ENCODE data around the gene MAN2B1.
"Not testable (repeated sequence)": the region's sequence is repeated elsewhere in the genome, so short reads cannot be mapped to it uniquely, and the experiment has no call there.

MAN2B1 gene

DNA sequence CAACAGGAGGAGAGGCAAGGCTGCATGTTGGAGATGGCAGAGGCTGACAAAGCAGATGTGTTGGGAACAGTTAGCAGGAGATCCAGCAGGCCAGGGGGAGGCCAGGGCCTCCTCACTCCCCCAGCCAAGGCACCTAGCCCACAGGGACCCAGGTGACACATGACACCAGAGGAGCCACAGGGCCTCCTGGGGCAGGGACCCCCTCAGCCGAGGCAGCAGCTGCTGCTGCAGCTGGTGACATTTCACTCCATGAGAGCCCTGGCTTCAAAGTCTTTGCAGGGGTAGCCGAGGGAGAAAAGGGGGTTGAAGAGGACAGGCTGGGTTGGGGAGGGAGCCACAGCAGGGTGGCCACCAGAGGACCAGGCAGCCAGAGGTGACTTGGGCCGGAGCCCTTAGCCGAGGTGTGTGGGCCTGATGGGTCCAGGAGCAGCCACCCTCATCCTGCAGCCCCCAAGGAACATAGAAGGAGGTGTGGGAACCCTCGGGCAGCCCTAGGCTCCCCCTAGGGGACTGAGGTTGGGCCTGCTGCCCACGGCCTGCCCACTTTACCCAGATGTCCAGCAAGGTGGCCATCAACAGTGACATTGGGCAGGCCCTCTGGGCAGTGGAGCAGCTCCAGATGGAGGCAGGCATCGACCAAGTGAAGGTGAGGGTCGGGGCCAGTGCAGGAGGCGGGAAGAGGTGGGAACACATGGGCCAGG lies 21.1 kb upstream of the MAN2B1 start, which contains the start of gene GNG14:
Gene GNG14, plus strand, starts transcription at position 503 of the 701 bp plus-strand sequence. Its CDS starts 51 bp downstream, at position 554.
- no peak within 1 kb of the TSS for H3K4me3 ChIP-seq (ENCODE audit: low read depth, low read length)
- TF ChIP-seq, protein P1, sequence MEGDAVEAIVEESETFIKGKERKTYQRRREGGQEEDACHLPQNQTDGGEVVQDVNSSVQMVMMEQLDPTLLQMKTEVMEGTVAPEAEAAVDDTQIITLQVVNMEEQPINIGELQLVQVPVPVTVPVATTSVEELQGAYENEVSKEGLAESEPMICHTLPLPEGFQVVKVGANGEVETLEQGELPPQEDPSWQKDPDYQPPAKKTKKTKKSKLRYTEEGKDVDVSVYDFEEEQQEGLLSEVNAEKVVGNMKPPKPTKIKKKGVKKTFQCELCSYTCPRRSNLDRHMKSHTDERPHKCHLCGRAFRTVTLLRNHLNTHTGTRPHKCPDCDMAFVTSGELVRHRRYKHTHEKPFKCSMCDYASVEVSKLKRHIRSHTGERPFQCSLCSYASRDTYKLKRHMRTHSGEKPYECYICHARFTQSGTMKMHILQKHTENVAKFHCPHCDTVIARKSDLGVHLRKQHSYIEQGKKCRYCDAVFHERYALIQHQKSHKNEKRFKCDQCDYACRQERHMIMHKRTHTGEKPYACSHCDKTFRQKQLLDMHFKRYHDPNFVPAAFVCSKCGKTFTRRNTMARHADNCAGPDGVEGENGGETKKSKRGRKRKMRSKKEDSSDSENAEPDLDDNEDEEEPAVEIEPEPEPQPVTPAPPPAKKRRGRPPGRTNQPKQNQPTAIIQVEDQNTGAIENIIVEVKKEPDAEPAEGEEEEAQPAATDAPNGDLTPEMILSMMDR (IDR thresholded peaks at IDR 0.05; ENCODE audit: borderline replicate concordance, insufficient read depth, low read depth, low read length): no peak

DNA sequence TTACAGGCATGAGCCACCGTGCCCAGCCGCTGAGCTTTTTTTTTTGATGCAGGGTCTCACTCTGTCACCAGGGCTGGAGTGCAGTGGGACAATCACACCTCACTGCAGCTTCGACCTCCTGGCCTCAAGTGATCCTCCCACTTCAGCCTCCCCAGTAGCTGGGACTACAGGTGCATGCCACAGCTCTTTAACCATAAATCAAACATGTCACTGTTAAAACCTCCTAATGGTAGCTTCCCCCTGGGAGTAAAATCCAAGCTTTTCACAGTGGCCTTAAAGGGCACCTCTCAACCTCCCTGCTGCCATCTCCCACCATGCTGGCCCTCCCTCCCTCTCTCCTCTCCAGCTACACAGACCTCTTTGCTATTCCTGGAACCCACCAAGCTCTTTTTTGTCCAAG lies 19.3 kb upstream of the MAN2B1 start:
- TF ChIP-seq, protein P1 (IDR thresholded peaks at IDR 0.05; ENCODE audit: borderline replicate concordance, insufficient read depth, low read depth, low read length): no peak
- H3K4me3 ChIP-seq (ENCODE audit: low read depth, low read length): no peak overlapping the region

DNA sequence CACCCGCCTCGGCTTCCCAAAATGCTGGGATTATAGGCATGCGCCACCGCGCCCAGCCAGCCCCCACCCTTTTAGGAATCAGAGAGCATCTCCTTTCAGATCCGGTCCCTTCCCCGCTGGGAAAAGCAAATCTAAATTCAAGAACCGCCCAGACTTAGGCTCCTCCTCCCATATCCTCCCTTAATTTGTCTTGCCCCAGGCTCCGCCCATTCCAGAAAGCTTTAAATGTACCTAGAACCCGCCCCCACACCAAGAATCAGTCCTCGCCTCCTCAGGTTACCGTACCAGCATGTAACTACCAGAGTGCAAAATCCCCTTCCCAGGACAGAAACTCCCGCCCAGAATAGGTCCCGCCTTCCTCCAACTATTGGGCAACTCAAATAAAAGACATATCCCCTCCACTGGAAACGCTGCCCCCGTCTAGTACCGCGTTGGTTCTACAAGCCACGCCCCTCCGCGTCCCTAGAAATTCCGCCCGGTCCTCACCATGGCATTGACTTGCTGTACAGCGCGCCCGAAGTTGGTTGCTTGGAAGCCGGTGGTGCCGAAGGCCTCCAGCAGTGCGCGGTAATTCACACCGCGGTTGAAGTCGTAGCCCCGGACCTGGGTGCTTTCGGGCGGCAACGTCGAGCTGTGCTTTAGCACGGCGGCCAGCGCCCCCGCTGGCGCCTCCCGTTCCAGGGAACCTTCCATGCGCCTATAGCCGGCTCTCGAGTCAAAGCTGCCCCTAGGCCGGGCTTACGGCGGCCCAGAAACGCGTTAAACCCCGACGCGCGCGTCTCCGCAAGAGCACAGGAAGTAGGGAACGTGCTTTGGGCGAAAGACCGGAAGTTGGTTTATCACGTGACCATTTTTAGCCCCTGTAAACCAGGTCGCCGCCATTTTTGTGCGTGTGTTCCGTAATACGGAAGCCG lies 14.8 kb upstream of the MAN2B1 start, which contains the start of gene DHPS:
Gene DHPS, minus strand, starts transcription at position 807 of the 914 bp plus-strand sequence. Its CDS starts 114 bp downstream, at position 693.
- H3K4me3 ChIP-seq (ENCODE audit: low read depth, low read length): peak within 1 kb of the TSS; percentile 97
- TF ChIP-seq, protein P1 (IDR thresholded peaks at IDR 0.05; ENCODE audit: borderline replicate concordance, insufficient read depth, low read depth, low read length): no peak

DNA sequence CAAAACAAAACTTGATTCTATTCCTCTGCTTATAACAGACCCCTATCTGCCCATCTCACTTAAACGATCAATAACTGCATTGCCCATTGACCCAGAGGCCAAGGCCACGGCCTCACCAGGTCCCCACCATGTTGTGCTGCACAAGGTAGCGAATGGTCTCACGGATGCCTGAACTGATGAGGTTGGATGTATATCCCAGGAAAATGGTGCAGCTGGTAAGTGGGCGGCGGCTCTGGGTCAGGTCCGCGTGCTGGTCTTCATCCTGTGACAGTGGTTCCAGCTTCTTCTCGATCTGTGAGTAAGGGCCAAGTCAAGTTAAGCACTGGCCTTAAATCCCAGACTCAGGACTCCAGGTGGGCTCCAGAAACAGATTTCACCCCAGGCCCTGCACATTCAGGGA lies 13.5 kb upstream of the MAN2B1 start:
- no peak overlapping the region for H3K4me3 ChIP-seq (ENCODE audit: low read depth, low read length)
- TF ChIP-seq, protein P1 (IDR thresholded peaks at IDR 0.05; ENCODE audit: borderline replicate concordance, insufficient read depth, low read depth, low read length): no peak

DNA sequence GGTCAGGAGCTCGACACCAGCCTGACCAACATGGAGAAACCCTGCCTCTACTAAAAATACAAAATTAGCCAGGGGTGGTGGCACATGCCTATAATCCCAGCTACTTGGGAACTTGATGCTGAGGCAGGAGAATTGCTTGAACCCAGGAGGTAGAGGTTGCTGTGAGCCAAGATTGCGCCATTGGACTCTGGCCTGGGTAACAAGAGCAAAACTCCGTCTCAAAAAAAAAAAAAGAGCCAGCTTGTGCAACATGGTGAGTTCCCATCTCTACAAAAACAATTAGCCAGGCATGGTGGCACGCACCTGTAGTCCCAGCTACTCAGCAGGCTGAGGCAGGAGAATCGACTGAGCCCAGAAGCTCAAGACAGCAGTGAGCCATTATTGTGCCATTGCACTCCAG lies 11.5 kb upstream of the MAN2B1 start:
- H3K4me3 ChIP-seq (ENCODE audit: low read depth, low read length): not testable (repeated sequence)

DNA sequence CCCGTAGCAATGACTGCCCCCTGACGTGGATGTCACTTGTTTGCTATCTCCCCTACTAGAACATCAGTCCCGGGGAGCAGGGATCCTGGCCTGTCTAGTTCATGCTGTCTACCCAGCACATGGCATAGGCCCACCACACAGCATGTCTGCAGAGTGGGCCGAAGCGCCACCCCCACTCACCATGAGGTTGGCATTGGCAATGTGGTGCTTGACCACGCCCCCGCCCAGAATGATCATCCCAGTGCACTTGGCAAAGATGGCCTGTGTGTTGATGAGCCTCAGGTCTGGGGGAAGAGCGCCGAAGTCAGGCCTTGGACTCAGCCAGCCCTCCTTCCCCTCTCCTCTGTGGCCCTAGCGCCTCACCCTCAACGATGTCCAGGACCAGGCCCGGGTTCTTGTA lies 10.4 kb upstream of the MAN2B1 start:
- no peak overlapping the region for H3K4me3 ChIP-seq (ENCODE audit: low read depth, low read length)
- TF ChIP-seq, protein P1 (IDR thresholded peaks at IDR 0.05; ENCODE audit: borderline replicate concordance, insufficient read depth, low read depth, low read length): no peak

DNA sequence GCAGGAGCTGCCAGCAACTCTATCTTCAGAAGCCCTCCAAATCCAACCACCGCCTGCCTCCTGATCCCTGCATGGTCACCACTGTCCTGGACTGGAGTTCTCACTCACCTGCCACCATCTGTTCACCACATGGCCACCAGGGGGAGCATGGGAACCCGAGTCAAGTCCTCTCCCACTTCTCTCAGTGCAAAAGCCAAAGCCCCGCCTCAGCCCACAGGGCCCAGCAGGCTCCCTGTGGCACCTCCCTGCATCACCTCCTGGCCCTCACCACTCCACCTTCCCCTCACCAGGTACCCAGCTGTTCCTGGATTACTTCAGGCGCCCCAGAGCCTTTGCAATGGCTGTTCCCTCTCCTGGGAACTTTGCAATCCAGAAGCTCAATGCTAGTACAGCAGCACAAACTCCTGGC lies 9.8 kb upstream of the MAN2B1 start:
- H3K4me3 ChIP-seq (ENCODE audit: low read depth, low read length): no peak overlapping the region
- TF ChIP-seq, protein P1 (IDR thresholded peaks at IDR 0.05; ENCODE audit: borderline replicate concordance, insufficient read depth, low read depth, low read length): peak; percentile 95
